H1 (cell line): Measurements from ENCODE around the gene GLRB.

ENCODE experiments used
- ATF2 ChIP-seq: IDR thresholded peaks from 2 replicates; pipeline ENCODE4 v1.6.1; 2012; ENCODE audit warnings: low read length, inconsistent platforms
- CTCF ChIP-seq, 3 experiments: IDR thresholded peaks; 1 replicate in 2 of 3; 2 replicates in 1 of 3; pipeline versions ENCODE4 v1.5.1 to v1.6.1; 2011; ENCODE audit warnings: low read length in 3 of 3, mild to moderate bottlenecking in 3 of 3, inconsistent platforms in 2 of 3, low read depth in 1 of 3, moderate library complexity in 1 of 3; ENCODE audit not compliant: insufficient read depth in 1 of 3; ENCODE audit errors: control extremely low read depth in 1 of 3
- MAFK ChIP-seq: IDR thresholded peaks from 2 replicates; pipeline ENCODE4 v1.6.1; 2012; ENCODE audit warnings: low read depth, mild to moderate bottlenecking, improper control_type of control experiment, low read length

GRCh38 chr4:157219711-157220370 is 143.9 kb downstream of the GLRB start:
- TF ChIP-seq CTCF (IDR thresholded peaks at IDR 0.05; ENCODE audit: control extremely low read depth in 1 of 3, insufficient read depth in 1 of 3, low read depth in 1 of 3, low read length in 3 of 3) (no peak), MAFK (no peak), ATF2 (no peak)
